ENCODE data around the gene PARN.
"Not testable (repeated sequence)": the region's sequence is repeated elsewhere in the genome, so short reads cannot be mapped to it uniquely, and the experiment has no call there.

PARN gene

DNA sequence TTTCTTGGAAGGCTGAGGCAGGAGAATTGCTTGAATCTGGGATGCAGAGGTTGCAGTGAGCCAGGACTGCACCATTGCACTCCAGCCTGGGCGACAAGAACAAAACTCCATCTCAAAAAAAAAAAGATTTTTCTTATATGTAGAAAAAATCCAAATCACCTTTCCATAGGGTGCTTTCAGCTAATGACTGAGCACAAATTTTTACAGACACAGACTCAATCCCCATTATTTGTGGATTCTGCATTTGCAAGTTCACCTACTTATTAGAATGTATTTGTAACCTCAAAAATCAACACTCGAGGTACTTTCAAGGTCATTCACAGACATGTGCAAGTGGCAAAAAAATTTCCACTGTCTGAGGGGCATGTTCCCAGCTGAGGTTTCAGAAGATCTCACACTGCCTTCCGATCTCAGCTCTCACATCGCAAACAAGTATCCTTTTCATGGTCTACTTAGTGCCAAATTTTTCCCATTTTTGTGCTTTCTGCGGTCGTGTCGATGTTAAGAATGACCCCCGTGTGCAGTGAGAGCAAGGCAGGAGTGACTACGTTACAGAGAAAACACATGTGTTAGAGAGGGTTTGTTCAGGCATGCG is 234.3 kb downstream of the PARN start:
- not testable (repeated sequence) for DNase-seq

DNA sequence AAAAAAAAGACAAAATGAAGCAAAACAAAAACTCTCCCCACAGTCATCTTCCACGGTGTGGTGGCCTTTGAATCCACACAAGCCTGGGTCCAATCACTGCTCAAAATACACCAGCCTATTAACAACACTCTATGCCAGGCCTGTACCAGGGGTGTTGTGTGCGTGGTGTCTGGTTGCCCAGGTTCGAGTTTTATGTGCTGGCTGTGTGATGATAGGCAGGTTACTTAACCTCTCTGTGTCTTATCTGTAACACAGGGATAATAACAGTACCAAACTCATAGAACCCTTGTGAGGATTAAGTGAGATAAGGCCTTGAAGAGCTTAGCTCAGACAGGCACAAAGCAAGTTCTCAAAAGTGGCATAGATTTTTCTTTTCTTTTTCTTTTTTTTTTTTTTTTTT is 235.2 kb downstream of the PARN start:
- no peak for DNase-seq

DNA sequence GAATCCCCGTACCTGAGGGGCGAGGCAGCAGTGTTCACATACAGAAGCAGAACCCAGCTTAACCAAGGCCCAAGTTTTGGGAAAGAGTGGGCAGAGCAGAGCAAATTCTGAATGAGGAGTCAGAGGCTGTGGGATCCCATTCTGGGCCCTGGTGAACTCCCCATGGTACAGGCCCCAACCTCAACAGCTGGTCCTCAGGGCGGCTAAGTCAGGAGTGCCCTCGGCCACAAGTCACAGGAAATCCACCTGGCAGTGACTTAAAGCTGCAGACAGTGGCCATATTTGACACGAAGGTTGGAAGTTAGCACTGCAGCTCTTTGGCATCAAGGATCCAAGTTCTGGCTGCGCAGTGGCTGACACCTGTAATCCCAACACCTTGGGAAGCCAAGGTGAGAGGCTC is 237.1 kb downstream of the PARN start:
- DNase-seq = no peak

DNA sequence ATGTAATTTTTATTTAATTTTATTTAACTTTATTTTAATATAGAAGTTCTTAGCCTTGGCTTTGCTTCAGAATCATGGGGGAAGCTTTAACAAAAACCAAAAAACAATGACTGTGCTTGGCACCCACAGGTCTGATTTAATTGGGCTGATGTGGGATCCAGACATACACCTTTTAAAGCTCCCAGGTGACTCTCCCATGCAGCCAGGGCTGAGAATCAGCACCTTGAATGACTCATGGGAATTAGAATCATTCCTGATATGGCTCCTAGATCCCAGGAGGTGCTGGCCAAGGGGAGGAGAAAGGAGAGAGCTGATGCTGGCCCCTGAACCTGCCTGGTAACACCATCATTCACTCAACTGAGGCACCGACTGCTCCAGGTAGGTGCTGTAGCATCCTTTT is 240.7 kb downstream of the PARN start:
- DNase-seq = no peak

DNA sequence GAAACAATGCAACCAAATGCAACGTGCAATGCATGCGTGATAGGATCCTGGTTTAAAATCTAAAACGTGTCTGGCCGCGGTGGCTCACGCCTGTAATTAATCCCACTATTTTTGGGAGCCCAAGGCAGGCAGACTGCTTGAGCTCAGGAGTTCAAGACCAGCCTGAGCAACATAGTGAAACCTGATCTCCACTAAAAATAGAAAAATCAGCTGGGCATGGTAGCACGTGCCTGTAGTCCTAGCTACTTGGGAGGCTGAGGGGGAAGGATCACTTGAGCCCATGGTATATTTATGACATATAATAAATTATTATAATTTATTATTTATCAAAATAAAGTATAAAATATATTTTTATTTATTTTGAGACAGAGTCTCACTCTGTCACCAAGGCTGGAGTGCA is 241.8 kb downstream of the PARN start:
- DNase-seq = no peak

DNA sequence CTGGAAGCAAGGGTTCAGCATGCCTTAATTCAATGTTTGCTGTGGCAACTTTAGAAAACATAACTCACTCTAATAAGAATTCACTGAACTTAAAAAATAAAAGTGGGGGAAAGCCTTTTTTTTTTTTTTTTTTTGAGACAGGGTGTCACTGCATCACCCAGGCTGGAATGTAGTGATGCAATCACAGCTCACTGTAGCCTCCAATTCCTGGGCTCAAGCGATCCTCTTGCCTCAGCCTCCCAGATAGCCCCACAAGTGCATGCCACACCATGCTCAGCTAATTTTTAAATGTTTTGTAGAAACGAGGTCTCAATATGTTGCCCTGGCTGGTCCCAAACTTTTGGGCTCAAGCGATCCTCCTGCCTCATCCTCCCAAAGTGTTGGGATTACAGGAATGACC is 243.9 kb downstream of the PARN start:
- DNase-seq = no peak
